Neural cell (in vitro differentiated cells): ENCODE measurements around the gene MRPL19. TPM values are rescaled to one million over a fixed set of nuclear protein-coding genes. Genes with fewer than 3 reads are reported as not detected.

Source experiments
- H2AFZ ChIP-seq: fragments of 200-600, 300-800 bp; sonication (generic), shearing (Covaris generic); 2 replicates; pipeline ENCODE4 v1.6.0; 2014; ENCODE audit warnings: low read depth, mild to moderate bottlenecking, antibody characterized with exemption, low read length, moderate library complexity
- H3F3A ChIP-seq: fragments of 200-600 bp; shearing (Covaris generic); 2 replicates; pipeline ENCODE4 v1.6.1; 2016; ENCODE audit warnings: mild to moderate bottlenecking, moderate library complexity, mixed read lengths, antibody characterized with exemption, low read length; ENCODE audit not compliant: insufficient read depth, poor library complexity, severe bottlenecking
- H3K27ac ChIP-seq: fragments of 200-600, 300-800 bp; sonication (generic), shearing (Covaris generic); 2 replicates; pipeline ENCODE4 v1.5.1; 2014; ENCODE audit warnings: mild to moderate bottlenecking, low read length, moderate library complexity
- H3K27me3 ChIP-seq: fragments of 300-800, 200-600 bp; sonication (generic), shearing (Covaris generic); 2 replicates; pipeline ENCODE4 v1.6.0; 2014; ENCODE audit warnings: mild to moderate bottlenecking, low read depth, low read length, moderate library complexity; ENCODE audit not compliant: insufficient read depth
- H3K36me3 ChIP-seq: fragments of 300-800, 200-600 bp; sonication (generic), shearing (Covaris generic); 2 replicates; pipeline ENCODE4 v1.5.1; 2014; ENCODE audit warnings: mild to moderate bottlenecking, antibody characterized with exemption, low read length, moderate library complexity; ENCODE audit not compliant: insufficient read depth
- H3K4me2 ChIP-seq: fragments of 300-800, 200-600 bp; sonication (generic), shearing (Covaris generic); 2 replicates; pipeline ENCODE4 v1.6.0; 2014; ENCODE audit warnings: mild to moderate bottlenecking, low read length
- H3K4me3 ChIP-seq: fragments of 300-800, 200-600 bp; sonication (generic), shearing (Covaris generic); 2 replicates; pipeline ENCODE4 v1.5.1; 2014; ENCODE audit warnings: mild to moderate bottlenecking, low read length, moderate library complexity
- H3K79me2 ChIP-seq: fragments of 200-600 bp; shearing (Covaris generic); replicated peaks from 2 replicates; pipeline ENCODE4 v1.6.0; 2014; ENCODE audit warnings: mild to moderate bottlenecking, low read length, moderate library complexity; ENCODE audit not compliant: insufficient read depth
- H3K9ac ChIP-seq: fragments of 300-800, 200-600 bp; sonication (generic), shearing (Covaris generic); 2 replicates; pipeline ENCODE4 v1.6.1; 2016; ENCODE audit warnings: mild to moderate bottlenecking, low read length, mixed read lengths
- H3K9me2 ChIP-seq: fragments of 200-600 bp; shearing (Covaris generic); 2 replicates; pipeline ENCODE4 v1.6.1; 2016; ENCODE audit warnings: mild to moderate bottlenecking, low read length, mixed read lengths; ENCODE audit not compliant: insufficient read depth
- H3K9me3 ChIP-seq: fragments of 200-600, 300-800 bp; sonication (generic), shearing (Covaris generic); 2 replicates; pipeline ENCODE4 v1.6.1; 2016; ENCODE audit warnings: mild to moderate bottlenecking, mixed run types, low read length, moderate library complexity, mixed read lengths
- H4K20me1 ChIP-seq: fragments of 200-600 bp; shearing (Covaris generic); 2 replicates; pipeline ENCODE4 v1.6.1; 2016; ENCODE audit warnings: mild to moderate bottlenecking, mixed run types; ENCODE audit not compliant: insufficient read depth
- CTCF ChIP-seq: fragments of 450-650 bp; IDR thresholded peaks from 2 replicates; pipeline ENCODE4 v1.5.1; 2014; ENCODE audit warnings: antibody characterized with exemption, mild to moderate bottlenecking, moderate library complexity; ENCODE audit not compliant: poor library complexity, severe bottlenecking
- EP300 ChIP-seq: fragments of 450-650 bp; conservative IDR thresholded peaks from 2 replicates; pipeline ENCODE4 v1.6.1; 2014; ENCODE audit warnings: antibody characterized with exemption, mild to moderate bottlenecking, moderate library complexity; ENCODE audit not compliant: poor library complexity, severe bottlenecking
- EZH2 ChIP-seq: fragments of 200-600, 300-800 bp; shearing (Covaris generic), sonication (generic); IDR thresholded peaks from 2 replicates; pipeline ENCODE4 v1.6.1; 2014; ENCODE audit warnings: antibody characterized with exemption, low read length, borderline replicate concordance, mild to moderate bottlenecking; ENCODE audit not compliant: insufficient read depth, poor library complexity, severe bottlenecking
- MXI1 ChIP-seq: fragments of 450-650 bp; conservative IDR thresholded peaks from 2 replicates; pipeline ENCODE4 v1.6.1; 2014; ENCODE audit warnings: antibody characterized with exemption, mild to moderate bottlenecking; ENCODE audit not compliant: poor library complexity, severe bottlenecking
- POLR2AphosphoS5 ChIP-seq: IDR thresholded peaks from 2 replicates; pipeline ENCODE4 v1.6.1; 2012
- RAD21 ChIP-seq: fragments of 450-650 bp; conservative IDR thresholded peaks from 2 replicates; pipeline ENCODE4 v1.6.1; 2014; ENCODE audit warnings: antibody characterized with exemption, mild to moderate bottlenecking, moderate library complexity
- REST ChIP-seq: IDR thresholded peaks from 2 replicates; pipeline ENCODE4 v1.6.1; 2012; ENCODE audit warnings: borderline replicate concordance
- SMC3 ChIP-seq: fragments of 450-650 bp; conservative IDR thresholded peaks from 2 replicates; pipeline ENCODE4 v1.6.1; 2014; ENCODE audit warnings: antibody characterized with exemption, mild to moderate bottlenecking, moderate library complexity; ENCODE audit not compliant: poor library complexity
- TAF1 ChIP-seq: IDR thresholded peaks from 2 replicates; pipeline ENCODE4 v1.6.1; 2012; ENCODE audit warnings: low read depth
- polyA plus RNA-seq: library from polyadenylated mRNA; depleted of rRNA; stranded (reverse); fragments of >200 nt; gene quantifications from 2 replicates; pipeline ENCODE4 v1.2.3, GENCODE V29; 2014

Gene MRPL19
- polyA plus RNA-seq, 1 donor from 2014 or later = 28.1 TPM

GRCh38 chr2:75722687-75723086, 76.1 kb downstream of the MRPL19 start:
- Histone ChIP-seq H4K20me1 (no peaks in the 10 kb centered on the region), H2AFZ (no peak overlapping the region), H3K79me2 (no peaks in the 10 kb centered on the region), H3K9ac (no peak overlapping the region), H3K27me3 (no peaks in the 10 kb centered on the region), H3F3A (no peaks in the 10 kb centered on the region), H3K36me3 (no peaks in the 10 kb centered on the region), H3K4me2 (no peak overlapping the region), H3K9me3 (no peaks in the 10 kb centered on the region), H3K9me2 (no peaks in the 10 kb centered on the region), H3K27ac (no peak overlapping the region), H3K4me3 (no peak overlapping the region)
- TF ChIP-seq REST (no peak), SMC3 (no peak), CTCF (no peak), EP300 (no peak), RAD21 (no peak), POLR2AphosphoS5 (no peak), MXI1 (no peak), TAF1 (no peak), EZH2 (no peak)

GRCh38 chr2:75728614-75729419, 82.2 kb downstream of the MRPL19 start:
- H3K27ac ChIP-seq = no peak overlapping the region
- no peaks in the 10 kb centered on the region for H3K36me3 ChIP-seq
- no peak overlapping the region for H3K9ac ChIP-seq
- H2AFZ ChIP-seq = no peak overlapping the region
- H3K4me2 ChIP-seq = no peak overlapping the region
- H3K79me2 ChIP-seq = no peaks in the 10 kb centered on the region
- H3K9me3 ChIP-seq = no peaks in the 10 kb centered on the region
- H3K9me2 ChIP-seq = no peaks in the 10 kb centered on the region
- TF ChIP-seq MXI1 (no peak), SMC3 (no peak), EZH2 (no peak), POLR2AphosphoS5 (no peak), REST (no peak), RAD21 (no peak), TAF1 (no peak), CTCF (no peak), EP300 (no peak)
- no peak overlapping the region for H3K4me3 ChIP-seq
- no peaks in the 10 kb centered on the region for H3K27me3 ChIP-seq
- H3F3A ChIP-seq = no peaks in the 10 kb centered on the region
- no peaks in the 10 kb centered on the region for H4K20me1 ChIP-seq
